T-helper 9 cell (primary cell): ENCODE measurements around the gene C2CD2.

Experiments
- DNase-seq: peaks from one replicate; pipeline ENCODE4 v3.0.0-alpha.2; 2020

The C2CD2 gene

GRCh38 chr21:41859297-41859980, 94.4 kb downstream of the C2CD2 start:
- DNase-seq, result no peak

DNA sequence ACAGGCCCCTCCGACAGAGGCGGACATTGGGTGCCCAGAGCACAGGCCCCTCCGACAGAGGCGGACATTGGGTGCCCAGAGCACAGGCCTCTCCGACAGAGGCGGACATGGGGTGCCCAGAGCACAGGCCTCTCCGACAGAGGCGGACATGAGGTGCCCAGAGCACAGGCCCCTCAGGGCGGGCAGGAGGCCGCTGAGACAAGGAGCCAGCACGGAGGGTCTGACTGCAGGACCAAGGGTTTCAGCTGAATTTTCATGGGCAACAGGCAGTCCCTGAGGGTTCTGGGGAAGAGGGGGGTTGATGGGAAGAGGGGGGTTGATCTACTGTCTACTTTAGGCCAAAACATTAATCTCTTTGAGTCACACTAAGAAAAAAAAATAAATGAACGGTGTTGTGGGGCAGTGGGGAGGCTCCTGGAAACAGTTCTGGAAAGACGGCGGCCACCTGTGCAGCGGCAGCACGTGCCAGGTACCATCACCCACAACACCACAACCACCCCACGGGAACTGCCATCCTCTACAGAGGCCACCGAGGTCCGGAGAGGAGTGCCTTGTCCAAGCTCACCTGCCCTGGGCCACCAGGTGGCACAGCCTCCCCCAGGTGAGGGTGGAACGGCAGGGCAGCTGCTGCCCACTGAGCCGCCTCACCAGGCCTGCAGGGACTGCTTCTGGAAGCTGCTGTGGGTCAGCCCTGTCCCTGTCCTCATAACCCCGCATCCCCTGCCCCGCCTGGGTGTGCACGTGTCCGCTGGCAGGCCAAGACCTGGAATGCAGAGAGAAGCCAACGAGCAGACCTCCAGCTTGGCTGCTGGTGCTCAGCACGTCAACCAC, 95.1 kb downstream of the C2CD2 start:
- no peak for DNase-seq

DNA sequence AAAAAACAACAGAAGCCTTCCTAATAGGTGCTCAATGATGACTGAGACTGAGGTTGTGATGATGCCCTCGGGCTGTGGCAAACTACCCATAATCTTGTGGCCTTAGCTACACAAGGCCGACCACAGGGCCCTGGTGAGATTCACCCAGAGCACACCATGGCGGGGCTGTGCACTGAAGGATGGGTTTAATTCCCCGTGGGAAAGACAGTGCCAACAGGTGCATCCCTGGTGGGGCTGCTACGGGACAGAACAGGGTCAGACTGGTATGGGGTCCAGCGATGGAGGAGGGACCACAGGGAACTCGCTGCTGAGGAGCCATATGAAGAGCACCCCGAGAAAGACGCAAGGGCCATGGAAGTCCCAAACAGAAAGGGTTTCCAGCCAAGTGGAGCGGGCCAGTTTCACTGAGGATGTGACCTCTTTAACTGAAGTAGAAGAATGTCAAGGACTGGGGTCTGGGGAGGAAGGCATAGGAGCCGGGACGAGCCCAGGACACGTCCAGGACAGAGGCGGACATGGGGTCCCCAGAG, 96.0 kb downstream of the C2CD2 start:
- no peak for DNase-seq

DNA sequence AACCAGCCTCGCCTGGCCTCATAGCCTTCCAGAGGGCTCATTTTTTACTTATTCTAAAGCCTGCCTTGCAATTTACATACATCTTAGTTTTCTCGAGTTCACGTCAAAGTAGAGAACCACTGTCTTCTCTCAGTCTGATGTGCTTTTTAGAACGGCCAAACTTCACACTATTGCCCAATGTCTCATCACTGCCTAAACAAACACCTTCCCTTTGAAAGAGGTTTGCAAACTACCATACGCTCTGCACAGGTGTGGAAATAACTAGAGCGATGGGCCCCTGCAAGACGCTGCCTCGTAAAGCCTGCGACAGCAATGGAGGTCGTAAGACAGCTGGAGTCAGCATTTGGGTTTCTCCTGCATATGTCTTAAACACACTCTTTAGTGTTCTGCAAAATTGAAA, 97.2 kb downstream of the C2CD2 start:
- DNase-seq, result no peak

DNA sequence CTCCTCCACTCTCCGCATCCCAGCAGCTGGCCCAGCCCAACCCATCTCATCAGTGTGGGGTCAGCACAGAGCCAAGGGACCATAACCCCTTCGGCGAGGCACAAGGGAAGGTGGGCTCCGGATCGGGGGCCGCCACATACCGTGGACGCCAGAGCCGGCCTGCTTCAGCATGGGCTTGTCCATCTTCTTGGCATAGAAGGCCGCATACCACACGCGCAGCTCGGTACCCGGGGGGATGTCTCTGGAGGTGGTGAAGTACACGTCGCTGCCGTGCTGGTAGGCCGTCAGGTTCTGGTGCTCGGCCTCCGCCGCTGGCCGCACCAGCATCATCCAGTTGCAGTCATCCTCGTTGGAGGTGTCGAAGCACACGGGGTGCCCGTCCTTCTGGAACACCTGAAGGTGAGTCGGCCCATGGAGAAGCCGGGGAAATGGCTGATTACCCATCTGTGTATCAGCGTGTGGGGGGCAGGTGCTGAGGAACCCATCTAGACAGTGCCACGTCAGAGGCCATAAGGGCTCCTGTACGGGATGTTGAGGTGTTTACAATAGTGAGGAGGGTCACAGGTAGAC, 99.3 kb downstream of the C2CD2 start:
- no peak for DNase-seq

GRCh38 chr21:41852929-41853320, 100.9 kb downstream of the C2CD2 start:
- no peak for DNase-seq

- no peak for DNase-seq
Measured at GRCh38 chr21:41852151-41852928, 101.5 kb downstream of the C2CD2 start.

DNA sequence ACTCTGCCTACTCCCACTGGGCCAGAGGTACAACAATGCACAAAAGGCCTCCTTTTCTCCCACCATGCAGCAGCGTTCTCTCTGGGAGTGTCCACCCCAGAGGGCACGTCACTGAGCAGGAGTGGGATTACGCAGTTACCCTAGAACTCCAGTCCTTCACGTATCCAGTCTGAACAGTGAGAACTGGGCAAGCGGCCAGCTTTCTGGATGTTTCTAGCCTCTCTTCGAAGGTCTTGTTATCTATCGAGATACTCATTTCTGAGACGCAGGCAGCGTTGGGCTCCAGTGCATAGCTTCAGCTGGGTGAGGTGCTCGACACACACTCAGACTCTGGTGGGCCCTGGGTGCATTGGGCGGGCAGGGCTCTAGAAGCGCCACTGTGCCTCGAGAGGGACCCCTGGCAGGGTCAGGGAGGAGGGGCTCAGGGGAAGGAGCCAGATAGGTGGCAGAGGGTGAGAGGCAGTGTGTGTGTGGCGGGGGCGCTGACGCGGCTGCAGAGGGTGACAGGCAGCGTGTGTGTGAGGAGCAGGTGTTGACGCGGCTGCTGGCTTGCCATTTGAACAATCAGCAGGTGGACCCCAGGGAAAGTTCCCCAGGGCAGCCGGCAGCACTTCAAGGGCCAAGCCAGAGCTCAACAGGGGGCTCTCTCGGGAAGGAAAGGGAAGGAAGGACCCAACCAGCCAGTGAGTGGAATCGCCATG, 102.6 kb downstream of the C2CD2 start:
- DNase-seq, result no peak

DNA sequence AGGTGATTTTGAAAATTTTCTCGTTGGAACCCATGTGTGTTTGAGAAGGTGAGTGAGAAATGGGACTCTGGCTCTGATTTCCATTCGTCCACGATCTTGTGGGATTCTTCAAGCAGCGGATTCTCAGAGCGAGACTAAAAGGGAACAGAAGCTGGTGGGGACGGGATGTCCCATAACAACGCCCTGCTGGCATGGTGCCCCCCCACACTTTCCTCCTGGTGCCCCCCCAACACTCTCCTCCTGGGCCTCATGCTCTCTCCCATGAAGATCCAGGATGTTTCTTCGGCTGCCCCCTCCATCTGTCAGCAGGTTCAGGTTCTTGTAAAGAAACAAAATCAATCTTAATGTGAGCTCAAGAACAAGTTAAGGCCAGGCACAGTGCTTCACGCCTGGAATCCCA, 103.7 kb downstream of the C2CD2 start:
- no peak for DNase-seq

DNA sequence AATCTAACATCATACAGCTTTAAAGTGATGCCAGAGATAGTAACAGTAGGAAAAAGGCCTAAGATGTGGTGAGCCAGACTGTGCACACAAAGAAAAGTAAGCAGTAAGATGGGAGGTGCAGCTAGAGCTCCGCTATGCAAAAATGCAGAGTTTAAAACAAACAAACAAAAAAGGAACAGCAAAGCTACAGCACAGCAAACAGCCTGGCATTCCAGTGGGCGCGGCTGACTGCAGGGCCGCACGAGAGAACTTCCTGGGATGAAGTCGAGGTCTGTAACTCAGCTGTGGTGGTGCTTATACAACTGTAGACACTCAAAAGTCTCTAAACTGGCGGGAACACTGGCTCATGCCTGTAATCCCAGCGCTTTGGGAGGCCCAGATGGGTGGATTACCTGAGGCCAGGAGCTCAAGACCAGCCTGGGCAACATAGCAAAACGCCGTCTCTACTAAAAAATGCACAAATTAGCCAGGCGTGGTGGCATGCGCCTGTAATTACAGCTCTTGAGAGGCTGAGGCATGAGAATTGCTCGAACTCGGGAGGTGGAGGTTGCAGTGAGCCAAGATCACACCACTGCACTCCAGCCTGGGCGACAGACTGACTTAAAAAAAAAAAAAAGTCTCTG, 104.7 kb downstream of the C2CD2 start:
- DNase-seq, result no peak

DNA sequence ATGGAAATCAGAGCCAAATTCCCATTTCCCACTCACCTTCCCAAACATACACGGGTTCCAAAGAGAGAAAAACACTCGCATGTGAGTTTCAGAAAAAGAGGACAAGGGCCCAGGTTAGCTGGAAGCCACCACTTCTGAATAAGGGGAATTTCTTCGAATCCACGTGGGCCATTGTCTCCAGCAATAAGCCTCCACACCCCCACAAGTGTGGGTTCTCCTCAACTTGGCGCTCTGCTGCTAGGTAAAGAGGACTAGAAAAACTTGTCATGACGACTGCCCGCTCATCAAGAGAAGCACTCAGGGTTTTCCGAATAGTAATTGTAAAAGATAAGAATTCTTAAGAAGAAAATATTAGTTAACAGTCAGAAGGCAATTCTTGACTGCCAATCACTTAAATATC, 105.3 kb downstream of the C2CD2 start:
- DNase-seq, result no peak

GRCh38 chr21:41847066-41847804, 106.6 kb downstream of the C2CD2 start:
- DNase-seq, result no peak

DNA sequence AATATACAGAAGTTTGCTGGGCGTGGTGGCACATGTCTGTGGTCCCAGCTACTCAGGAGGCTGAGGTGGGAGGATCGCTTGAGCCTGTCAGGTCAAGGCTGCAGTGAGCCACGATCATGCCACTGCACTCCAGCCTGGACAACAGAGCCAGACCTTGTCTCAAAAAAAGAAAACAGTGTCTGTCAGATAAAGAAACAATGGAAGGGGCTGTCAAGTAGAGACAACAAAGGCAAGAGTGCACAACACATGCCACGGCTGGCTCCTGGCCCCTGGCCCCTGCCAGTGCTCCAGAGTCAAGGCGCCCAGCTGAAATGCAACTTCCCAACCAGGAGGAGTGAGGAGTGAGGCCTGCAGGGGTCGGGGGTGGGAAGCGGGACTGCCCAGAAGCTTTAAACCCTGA, 107.3 kb downstream of the C2CD2 start:
- no peak for DNase-seq

GRCh38 chr21:41846033-41846317, 107.8 kb downstream of the C2CD2 start:
- no peak for DNase-seq

GRCh38 chr21:41845310-41846032, 108.3 kb downstream of the C2CD2 start:
- no peak for DNase-seq

DNA sequence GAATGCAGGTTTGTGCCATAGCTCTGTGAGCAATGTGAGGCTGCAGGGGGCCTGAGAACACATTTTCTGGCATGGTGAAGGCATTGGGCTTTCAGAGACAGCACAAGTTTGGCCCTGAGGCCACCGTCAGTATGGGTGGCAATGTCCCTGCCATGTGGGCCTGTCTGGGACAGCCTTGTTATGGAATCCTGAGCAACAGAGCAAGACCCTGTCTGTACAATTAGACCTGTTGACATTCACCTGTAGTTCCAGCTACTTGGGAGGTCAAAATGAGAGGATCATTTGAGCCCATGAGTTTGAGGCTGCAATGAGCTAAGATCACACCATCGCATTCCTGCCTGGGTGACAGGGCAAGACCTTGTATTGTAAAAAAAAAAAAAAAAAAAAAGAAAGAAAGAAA, 110.2 kb downstream of the C2CD2 start:
- no peak for DNase-seq

- DNase-seq, result no peak
Measured at GRCh38 chr21:41840880-41841279, 112.9 kb downstream of the C2CD2 start.

- no peak for DNase-seq
Measured at GRCh38 chr21:41839387-41840000, 114.3 kb downstream of the C2CD2 start.

DNA sequence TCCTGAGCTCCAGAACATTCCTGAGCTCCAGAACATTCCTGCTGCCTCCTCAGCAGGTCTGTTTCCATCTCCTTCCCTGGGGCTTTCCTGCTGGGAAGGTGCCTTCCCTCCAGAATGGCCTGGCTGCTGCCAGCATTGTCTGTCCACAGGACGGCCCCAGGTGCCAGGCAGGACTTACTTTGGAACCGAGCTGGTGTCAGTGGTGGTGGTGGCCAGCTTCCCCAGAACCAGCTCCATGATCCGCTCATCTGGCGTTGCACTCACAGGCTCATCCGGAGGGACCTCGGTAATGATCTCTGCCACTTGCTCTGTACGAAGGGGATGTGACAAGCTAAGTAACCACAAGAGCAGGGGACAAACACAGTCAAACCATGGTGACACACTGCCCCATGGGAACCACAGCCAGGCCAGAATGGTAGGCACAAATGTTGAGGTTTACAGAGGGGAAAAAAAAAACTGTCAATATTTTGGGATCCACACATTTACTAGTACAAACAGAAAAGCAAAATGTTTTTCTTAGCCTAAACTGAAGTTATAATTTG, 116.0 kb downstream of the C2CD2 start:
- no peak for DNase-seq
